HepG2 (cell line): ENCODE results near the gene TBX19.

Source experiments
- CTCF ChIP-seq: sonication (generic); formaldehyde crosslinking; IDR thresholded peaks from 2 replicates; pipeline ENCODE4 v1.5.0; 2020; ENCODE audit warnings: mild to moderate bottlenecking, missing genetic modification reagents, moderate library complexity
- E2F1 ChIP-seq: sonication (generic); formaldehyde crosslinking; IDR thresholded peaks from 2 replicates; pipeline ENCODE4 v1.5.0; 2020; ENCODE audit warnings: missing genetic modification reagents
- JARID2 ChIP-seq: sonication (generic); formaldehyde crosslinking; IDR thresholded peaks from 2 replicates; pipeline ENCODE4 v1.8.1; 2023; ENCODE audit warnings: missing genetic modification reagents, inconsistent platforms; ENCODE audit not compliant: insufficient replicate concordance
- JUN ChIP-seq: sonication (generic); formaldehyde crosslinking; IDR thresholded peaks from 2 replicates; pipeline ENCODE4 v1.4.0; 2020; ENCODE audit warnings: mild to moderate bottlenecking, missing genetic modification reagents
- MZF1 ChIP-seq: sonication (generic); formaldehyde crosslinking; IDR thresholded peaks from 2 replicates; pipeline ENCODE4 v1.8.1; 2023; ENCODE audit warnings: mild to moderate bottlenecking, missing genetic modification reagents, borderline replicate concordance
- RBAK ChIP-seq: sonication (generic); formaldehyde crosslinking; IDR thresholded peaks from 2 replicates; pipeline ENCODE4 v1.5.1; 2020; ENCODE audit warnings: mild to moderate bottlenecking, missing genetic modification reagents
- SP1 ChIP-seq, 2 experiments: fragments of 450-650 bp in 1 of 2; sonication (generic) in 1 of 2; formaldehyde crosslinking in 1 of 2; IDR thresholded peaks; 2 replicates each; pipeline versions ENCODE4 v1.4.0 to v1.6.1; 2016 to 2020; ENCODE audit warnings: missing genetic modification reagents in 1 of 2
- SPEN ChIP-seq: sonication (generic); formaldehyde crosslinking; IDR thresholded peaks from 2 replicates; pipeline ENCODE4 v1.5.1; 2020; ENCODE audit warnings: low read depth, mild to moderate bottlenecking, missing genetic modification reagents
- TCF7L2 ChIP-seq: IDR thresholded peaks from 2 replicates; pipeline ENCODE4 v1.6.1; 2011; ENCODE audit warnings: mild to moderate bottlenecking, low read depth, low read length, moderate library complexity
- ZNF703 ChIP-seq: sonication (generic); formaldehyde crosslinking; IDR thresholded peaks from 2 replicates; pipeline ENCODE4 v1.5.1; 2020; ENCODE audit warnings: missing genetic modification reagents, mild to moderate bottlenecking, moderate library complexity, borderline replicate concordance
- ZSCAN9 ChIP-seq: IDR thresholded peaks from 2 replicates; pipeline ENCODE4 v1.6.1; 2016; ENCODE audit warnings: borderline replicate concordance
- TF ChIP-seq, protein P1 (sequence below): sonication (generic); formaldehyde crosslinking; IDR thresholded peaks from 2 replicates; pipeline ENCODE4 v1.4.0; 2020; ENCODE audit warnings: mild to moderate bottlenecking, missing genetic modification reagents
- TF ChIP-seq, protein P2 (sequence below): sonication (generic); formaldehyde crosslinking; IDR thresholded peaks from 2 replicates; pipeline ENCODE4 v1.4.0; 2020; ENCODE audit warnings: missing genetic modification reagents
- TF ChIP-seq, protein P3 (sequence below): sonication (generic); formaldehyde crosslinking; IDR thresholded peaks from 2 replicates; pipeline ENCODE4 v1.9.0; 2021; ENCODE audit warnings: missing genetic modification reagents, mild to moderate bottlenecking, borderline replicate concordance

GRCh38 chr1:168234846-168235547 is 45.7 kb upstream of the TBX19 start:
- TF ChIP-seq TCF7L2 (no peak), MZF1 (CRISPR knock-in tag) (no peak), CTCF (CRISPR knock-in tag) (peak; percentile 75), SP1 (IDR thresholded peaks at IDR 0.05) (no peak), SP1 (CRISPR knock-in tag; IDR thresholded peaks at IDR 0.05) (no peak), SPEN (CRISPR knock-in tag) (no peak), JUN (CRISPR knock-in tag) (no peak), ZSCAN9 (no peak), JARID2 (CRISPR knock-in tag) (no peak), E2F1 (CRISPR knock-in tag) (no peak), RBAK (no peak), ZNF703 (no peak)
- TF ChIP-seq, protein P1, sequence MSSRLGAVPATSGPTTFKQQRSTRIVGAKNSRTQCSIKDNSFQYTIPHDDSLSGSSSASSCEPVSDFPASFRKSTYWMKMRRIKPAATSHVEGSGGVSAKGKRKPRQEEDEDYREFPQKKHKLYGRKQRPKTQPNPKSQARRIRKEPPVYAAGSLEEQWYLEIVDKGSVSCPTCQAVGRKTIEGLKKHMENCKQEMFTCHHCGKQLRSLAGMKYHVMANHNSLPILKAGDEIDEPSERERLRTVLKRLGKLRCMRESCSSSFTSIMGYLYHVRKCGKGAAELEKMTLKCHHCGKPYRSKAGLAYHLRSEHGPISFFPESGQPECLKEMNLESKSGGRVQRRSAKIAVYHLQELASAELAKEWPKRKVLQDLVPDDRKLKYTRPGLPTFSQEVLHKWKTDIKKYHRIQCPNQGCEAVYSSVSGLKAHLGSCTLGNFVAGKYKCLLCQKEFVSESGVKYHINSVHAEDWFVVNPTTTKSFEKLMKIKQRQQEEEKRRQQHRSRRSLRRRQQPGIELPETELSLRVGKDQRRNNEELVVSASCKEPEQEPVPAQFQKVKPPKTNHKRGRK (CRISPR knock-in tag) = no peak
- TF ChIP-seq, protein P2, sequence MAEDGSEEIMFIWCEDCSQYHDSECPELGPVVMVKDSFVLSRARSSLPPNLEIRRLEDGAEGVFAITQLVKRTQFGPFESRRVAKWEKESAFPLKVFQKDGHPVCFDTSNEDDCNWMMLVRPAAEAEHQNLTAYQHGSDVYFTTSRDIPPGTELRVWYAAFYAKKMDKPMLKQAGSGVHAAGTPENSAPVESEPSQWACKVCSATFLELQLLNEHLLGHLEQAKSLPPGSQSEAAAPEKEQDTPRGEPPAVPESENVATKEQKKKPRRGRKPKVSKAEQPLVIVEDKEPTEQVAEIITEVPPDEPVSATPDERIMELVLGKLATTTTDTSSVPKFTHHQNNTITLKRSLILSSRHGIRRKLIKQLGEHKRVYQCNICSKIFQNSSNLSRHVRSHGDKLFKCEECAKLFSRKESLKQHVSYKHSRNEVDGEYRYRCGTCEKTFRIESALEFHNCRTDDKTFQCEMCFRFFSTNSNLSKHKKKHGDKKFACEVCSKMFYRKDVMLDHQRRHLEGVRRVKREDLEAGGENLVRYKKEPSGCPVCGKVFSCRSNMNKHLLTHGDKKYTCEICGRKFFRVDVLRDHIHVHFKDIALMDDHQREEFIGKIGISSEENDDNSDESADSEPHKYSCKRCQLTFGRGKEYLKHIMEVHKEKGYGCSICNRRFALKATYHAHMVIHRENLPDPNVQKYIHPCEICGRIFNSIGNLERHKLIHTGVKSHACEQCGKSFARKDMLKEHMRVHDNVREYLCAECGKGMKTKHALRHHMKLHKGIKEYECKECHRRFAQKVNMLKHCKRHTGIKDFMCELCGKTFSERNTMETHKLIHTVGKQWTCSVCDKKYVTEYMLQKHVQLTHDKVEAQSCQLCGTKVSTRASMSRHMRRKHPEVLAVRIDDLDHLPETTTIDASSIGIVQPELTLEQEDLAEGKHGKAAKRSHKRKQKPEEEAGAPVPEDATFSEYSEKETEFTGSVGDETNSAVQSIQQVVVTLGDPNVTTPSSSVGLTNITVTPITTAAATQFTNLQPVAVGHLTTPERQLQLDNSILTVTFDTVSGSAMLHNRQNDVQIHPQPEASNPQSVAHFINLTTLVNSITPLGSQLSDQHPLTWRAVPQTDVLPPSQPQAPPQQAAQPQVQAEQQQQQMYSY (CRISPR knock-in tag) = no peak
- TF ChIP-seq, protein P3, sequence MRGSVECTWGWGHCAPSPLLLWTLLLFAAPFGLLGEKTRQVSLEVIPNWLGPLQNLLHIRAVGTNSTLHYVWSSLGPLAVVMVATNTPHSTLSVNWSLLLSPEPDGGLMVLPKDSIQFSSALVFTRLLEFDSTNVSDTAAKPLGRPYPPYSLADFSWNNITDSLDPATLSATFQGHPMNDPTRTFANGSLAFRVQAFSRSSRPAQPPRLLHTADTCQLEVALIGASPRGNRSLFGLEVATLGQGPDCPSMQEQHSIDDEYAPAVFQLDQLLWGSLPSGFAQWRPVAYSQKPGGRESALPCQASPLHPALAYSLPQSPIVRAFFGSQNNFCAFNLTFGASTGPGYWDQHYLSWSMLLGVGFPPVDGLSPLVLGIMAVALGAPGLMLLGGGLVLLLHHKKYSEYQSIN (CRISPR knock-in tag) = no peak
